Neuron (in vitro differentiated cells): ENCODE measurements around the gene RAB7A.
"Not testable (repeated sequence)": the region's sequence is repeated elsewhere in the genome, so short reads cannot be mapped to it uniquely, and the experiment has no call there.

Experiments used
- H2AFZ ChIP-seq: one replicate; pipeline ENCODE4 v1.6.1; 2013; ENCODE audit warnings: low read depth, mild to moderate bottlenecking, inconsistent platforms, low read length, moderate library complexity
- H3K27me3 ChIP-seq: one replicate; pipeline ENCODE4 v1.6.1; 2013; ENCODE audit warnings: low read length; ENCODE audit not compliant: insufficient read depth
- H3K36me3 ChIP-seq: one replicate; pipeline ENCODE4 v1.6.1; 2013; ENCODE audit warnings: low read length; ENCODE audit not compliant: insufficient read depth
- H3K4me1 ChIP-seq: one replicate; pipeline ENCODE4 v1.6.1; 2013; ENCODE audit warnings: low read length; ENCODE audit not compliant: insufficient read depth
- H3K4me3 ChIP-seq: 2 replicates; pipeline ENCODE4 v1.5.1; 2013; ENCODE audit warnings: mild to moderate bottlenecking, low read length, moderate library complexity
- H3K9me3 ChIP-seq: one replicate; pipeline ENCODE4 v1.6.1; 2013; ENCODE audit warnings: low read length

The RAB7A gene

DNA sequence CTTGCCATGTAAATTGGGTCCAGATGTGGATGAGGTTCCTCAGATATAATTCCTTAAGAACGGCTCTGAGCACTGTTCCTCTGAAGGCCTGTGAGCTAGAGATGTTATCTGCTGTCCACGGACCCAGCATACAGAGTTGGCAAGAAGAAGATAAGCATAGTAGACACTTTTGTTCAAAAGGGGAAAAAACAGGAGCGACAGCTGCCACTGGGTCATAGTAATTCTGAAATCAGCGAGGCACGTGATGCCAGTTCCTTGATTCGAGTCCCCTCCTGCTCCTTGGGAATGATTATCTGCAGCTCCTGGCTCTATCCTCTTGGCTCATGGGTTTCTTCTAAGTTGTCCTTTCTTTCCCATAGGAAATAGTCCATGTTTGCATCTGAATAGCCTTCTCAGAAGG, 2.5 kb upstream of the RAB7A start:
- H2AFZ ChIP-seq, result no peak overlapping the region
- peaks cover 15% of the 10 kb centered on the region for H3K4me1 ChIP-seq
- no peaks in the 10 kb centered on the region for H3K9me3 ChIP-seq
- peaks cover 2% of the 10 kb centered on the region for H3K27me3 ChIP-seq
- H3K36me3 ChIP-seq, result peaks cover 5% of the 10 kb centered on the region
- H3K4me3 ChIP-seq, result no peak overlapping the region

DNA sequence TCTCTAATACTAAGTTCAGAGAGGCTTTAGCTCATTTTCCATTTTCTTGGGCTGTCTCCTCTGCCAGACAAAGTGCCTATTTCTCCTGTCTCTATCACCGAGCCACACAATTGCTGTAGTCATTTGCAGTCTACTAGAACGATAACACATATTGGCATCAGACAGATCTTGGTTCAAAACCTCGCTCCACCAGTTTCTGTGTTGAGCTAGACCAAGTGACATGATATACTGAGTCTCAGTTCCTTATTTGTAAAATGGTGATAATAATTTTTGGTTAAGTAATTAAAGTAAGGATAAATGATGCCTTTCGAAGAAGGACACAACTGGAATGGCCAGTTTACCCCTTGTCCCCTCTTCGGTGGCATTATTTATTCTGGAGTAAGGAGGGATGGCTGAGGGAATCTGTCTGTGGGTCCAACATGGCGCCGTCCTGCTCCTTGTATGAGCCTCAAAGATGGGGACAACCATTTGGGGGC, 398 bp upstream of the RAB7A start:
- Histone ChIP-seq H3K9me3 (no peaks in the 10 kb centered on the region), H2AFZ (peak overlapping the region; percentile 81), H3K4me1 (peaks cover 15% of the 10 kb centered on the region), H3K36me3 (peaks cover 5% of the 10 kb centered on the region), H3K27me3 (no peaks in the 10 kb centered on the region), H3K4me3 (peak overlapping the region; percentile 83)

DNA sequence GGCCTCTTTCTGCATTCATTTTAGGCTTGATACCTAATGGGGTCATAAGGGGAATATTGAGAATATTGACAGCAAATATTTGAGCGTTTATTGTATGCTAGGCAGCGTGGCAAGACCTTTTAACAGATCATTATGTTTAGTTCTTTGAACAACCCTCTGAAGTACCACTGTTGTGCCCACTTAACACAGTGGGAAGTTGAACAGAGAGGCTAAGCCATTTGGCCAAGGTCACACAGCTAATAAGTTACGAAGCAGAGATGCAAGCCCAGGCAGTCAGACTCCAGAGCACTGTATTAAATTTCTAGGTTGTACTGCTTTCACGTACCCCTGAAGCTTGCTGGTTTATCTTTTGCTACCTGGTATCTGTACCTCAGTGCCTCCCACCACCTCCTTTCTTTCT, 1.1 kb downstream of the RAB7A start:
- H3K4me3 ChIP-seq, result peak overlapping the region; percentile 83
- H2AFZ ChIP-seq, result no peak overlapping the region
- peaks cover 5% of the 10 kb centered on the region for H3K36me3 ChIP-seq
- peaks cover 5% of the 10 kb centered on the region for H3K9me3 ChIP-seq
- H3K27me3 ChIP-seq, result no peaks in the 10 kb centered on the region
- peaks cover 15% of the 10 kb centered on the region for H3K4me1 ChIP-seq

DNA sequence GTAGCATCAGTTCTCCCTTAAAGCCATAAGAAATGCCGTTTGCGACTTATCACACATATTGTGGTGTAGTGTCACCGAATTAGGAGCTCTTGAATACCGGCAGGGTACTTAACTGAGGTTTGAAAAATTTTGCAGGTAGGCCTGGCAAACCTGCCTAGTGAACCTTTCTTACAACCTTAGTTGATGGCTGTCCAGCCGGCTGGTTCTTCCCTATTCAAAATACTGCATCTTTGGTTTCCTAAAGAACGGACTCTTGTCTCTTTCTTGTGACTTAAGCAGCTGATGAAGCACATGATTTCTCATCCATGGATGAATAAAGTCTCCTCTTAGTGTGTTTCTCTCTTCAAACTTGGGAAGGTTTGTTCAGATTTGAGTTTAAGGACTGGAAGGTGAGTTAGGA, 1.5 kb downstream of the RAB7A start:
- H3K4me3 ChIP-seq, result peak overlapping the region; percentile 83
- H3K36me3 ChIP-seq, result peaks cover 5% of the 10 kb centered on the region
- peaks cover 7% of the 10 kb centered on the region for H3K9me3 ChIP-seq
- H2AFZ ChIP-seq, result no peak overlapping the region
- H3K27me3 ChIP-seq, result no peaks in the 10 kb centered on the region
- peaks cover 15% of the 10 kb centered on the region for H3K4me1 ChIP-seq

DNA sequence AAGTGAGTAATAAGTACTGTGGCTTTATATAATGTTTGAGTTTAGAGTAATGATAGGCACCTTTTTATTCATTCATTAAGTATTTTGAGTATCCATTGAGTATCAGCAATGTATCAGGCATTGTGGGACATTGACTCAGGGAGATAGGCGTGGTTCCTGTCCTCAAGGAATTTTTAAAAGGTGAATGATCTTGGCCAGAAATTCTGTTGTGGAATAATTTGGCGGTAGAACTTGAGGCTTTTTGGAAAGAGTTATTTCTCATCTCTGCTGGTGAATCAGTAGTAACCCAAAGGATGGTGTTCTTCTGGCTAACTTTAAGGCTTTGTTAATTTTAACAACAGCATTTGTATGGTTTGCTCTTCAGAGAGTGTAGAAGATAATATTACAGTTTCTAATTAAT, 2.0 kb downstream of the RAB7A start:
- peaks cover 10% of the 10 kb centered on the region for H3K9me3 ChIP-seq
- no peaks in the 10 kb centered on the region for H3K27me3 ChIP-seq
- H3K4me1 ChIP-seq, result peaks cover 15% of the 10 kb centered on the region
- no peak overlapping the region for H2AFZ ChIP-seq
- H3K4me3 ChIP-seq, result peak overlapping the region; percentile 83
- peaks cover 5% of the 10 kb centered on the region for H3K36me3 ChIP-seq

DNA sequence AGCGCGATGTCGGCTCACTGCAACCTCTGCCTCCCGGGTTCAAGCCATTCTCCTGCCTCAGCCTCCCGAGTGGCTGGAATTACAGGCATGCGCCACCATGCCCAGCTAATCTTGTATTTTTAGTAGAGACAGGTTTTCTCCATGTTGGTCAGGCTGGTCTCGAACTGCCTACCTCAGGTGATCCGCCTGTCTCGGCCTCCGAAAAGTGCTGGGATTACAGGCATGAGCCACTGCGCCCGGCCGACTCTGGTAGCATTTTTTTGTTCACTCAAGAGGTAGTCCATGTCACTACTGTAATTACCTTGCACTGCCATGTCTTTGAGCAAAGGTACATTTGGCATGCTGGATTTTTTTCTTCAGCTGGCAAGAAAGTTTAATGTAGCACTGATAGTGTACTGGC, 2.5 kb downstream of the RAB7A start:
- not testable (repeated sequence) for H2AFZ ChIP-seq, H3K4me3 ChIP-seq, H3K27me3 ChIP-seq, H3K36me3 ChIP-seq
- Histone ChIP-seq H3K9me3 (peaks cover 10% of the 10 kb centered on the region), H3K4me1 (peaks cover 15% of the 10 kb centered on the region)

DNA sequence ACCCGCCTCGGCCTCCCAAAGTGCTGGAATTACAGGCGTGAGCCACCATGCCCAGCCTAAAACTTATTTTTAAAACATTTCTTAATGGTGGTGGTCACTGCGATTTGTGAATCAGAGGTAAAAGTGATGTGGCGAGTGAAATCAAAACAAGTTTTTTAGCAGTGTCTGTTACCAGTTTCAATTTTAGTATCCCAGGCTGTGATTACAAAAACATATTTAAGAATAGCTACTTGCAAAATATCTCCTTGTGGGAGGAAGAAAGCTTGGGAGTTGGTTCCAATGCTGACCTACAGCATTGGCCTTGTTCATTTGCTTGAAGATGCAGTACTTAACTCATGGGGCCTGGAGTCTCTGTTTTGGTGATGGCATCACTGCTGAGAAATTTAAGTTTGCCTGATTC, 4.5 kb downstream of the RAB7A start:
- H3K4me1 ChIP-seq, result peaks cover 14% of the 10 kb centered on the region
- peaks cover 10% of the 10 kb centered on the region for H3K9me3 ChIP-seq
- H3K4me3 ChIP-seq, result no peak overlapping the region
- H3K36me3 ChIP-seq, result peaks cover 5% of the 10 kb centered on the region
- H2AFZ ChIP-seq, result no peak overlapping the region
- no peaks in the 10 kb centered on the region for H3K27me3 ChIP-seq

DNA sequence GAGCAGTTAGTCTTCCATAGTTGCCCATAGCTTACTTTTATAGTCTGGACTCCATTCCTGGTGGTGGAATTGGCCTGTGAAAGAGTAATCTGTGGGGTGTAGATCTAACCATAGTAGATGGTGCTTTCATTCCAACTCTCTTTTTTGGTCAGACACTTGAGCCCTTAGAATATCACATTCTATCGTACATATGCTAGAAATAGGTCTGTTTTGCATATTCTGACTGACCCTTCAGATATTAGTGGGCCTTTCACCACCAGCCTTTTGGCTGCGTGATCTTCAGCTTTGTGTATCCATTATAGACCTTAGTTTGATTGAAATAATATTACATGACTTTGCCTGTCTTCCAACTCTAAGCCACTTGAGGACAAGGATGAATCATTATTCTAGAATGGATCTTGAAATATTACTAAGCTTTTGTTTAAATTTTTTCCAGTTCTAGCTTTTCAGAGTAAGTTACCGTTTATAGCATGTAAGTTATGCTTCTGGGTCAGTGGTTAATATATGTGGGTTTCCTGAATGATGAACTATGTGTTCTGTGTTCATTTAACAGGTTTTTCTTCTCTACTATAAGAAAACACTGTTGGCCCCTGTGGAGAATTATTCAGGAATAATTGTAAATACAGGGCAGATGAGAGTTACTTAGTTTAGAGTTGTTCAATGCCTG, 8.7 kb downstream of the RAB7A start:
- Histone ChIP-seq H3K27me3 (no peaks in the 10 kb centered on the region), H3K9me3 (peaks cover 16% of the 10 kb centered on the region), H3K4me3 (no peak overlapping the region), H2AFZ (no peak overlapping the region), H3K4me1 (no peaks in the 10 kb centered on the region), H3K36me3 (peaks cover 23% of the 10 kb centered on the region)

DNA sequence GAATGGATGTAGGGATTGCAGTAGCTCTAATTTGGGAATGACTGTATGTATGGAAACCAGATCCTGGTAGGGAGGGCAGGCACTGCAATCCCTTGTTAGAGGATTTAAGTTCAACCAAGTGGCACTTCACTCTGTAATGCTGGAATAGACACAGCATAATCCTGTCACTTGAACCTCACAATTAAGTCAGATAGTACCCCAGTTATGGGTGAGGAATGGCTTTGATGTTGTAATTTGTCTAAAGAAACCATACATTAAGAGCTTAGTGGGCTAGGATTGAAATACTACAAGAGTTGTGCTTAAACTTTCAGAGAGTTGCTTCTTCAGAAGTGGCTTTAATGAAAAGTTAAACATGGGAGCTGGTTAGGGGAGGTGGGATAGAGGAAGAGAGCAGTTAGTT, 9.3 kb downstream of the RAB7A start:
- Histone ChIP-seq H3K36me3 (peaks cover 23% of the 10 kb centered on the region), H3K4me1 (no peaks in the 10 kb centered on the region), H2AFZ (no peak overlapping the region), H3K4me3 (no peak overlapping the region), H3K9me3 (peaks cover 16% of the 10 kb centered on the region), H3K27me3 (no peaks in the 10 kb centered on the region)

DNA sequence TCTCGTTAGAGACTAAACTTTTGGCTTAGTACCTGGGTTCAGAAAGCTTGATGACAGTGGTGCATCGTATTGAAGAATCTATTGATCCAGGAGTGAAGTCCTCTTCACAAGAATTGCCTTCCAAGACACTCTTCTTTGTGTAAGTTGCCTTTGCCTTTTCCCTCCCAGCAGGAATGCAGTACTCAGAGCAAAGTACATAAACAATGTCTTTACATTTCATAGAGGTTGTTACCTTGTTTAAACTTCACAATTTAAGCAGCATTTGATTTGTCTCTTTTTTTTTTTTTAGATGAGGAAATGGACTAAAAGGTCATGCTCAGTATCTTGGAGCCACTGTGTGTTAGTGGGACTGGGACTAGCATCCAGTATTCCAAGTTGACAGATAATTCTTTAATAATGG, 9.9 kb downstream of the RAB7A start:
- Histone ChIP-seq H3K4me3 (no peak overlapping the region), H3K36me3 (peaks cover 23% of the 10 kb centered on the region), H3K9me3 (peaks cover 13% of the 10 kb centered on the region), H3K27me3 (no peaks in the 10 kb centered on the region), H2AFZ (no peak overlapping the region), H3K4me1 (no peaks in the 10 kb centered on the region)

DNA sequence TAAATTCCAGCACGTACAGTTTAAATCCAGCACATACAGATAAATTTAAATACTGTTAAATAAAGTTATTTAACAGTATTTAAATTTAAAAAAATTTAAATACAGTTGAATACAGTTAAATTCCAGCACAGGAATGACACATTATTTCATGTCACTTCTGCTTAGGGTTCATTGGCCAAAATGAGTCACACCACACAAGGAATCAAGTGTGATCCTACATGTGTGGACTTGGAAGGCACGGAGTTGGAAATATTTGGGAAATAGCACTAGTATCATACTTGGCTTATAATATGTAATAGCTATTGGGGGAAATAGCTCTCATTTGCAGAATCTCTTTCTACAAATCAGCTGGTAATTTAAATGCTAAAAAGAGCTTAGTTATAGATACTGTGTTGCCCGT, 10.6 kb downstream of the RAB7A start:
- no peak overlapping the region for H3K4me3 ChIP-seq
- peaks cover 28% of the 10 kb centered on the region for H3K36me3 ChIP-seq

DNA sequence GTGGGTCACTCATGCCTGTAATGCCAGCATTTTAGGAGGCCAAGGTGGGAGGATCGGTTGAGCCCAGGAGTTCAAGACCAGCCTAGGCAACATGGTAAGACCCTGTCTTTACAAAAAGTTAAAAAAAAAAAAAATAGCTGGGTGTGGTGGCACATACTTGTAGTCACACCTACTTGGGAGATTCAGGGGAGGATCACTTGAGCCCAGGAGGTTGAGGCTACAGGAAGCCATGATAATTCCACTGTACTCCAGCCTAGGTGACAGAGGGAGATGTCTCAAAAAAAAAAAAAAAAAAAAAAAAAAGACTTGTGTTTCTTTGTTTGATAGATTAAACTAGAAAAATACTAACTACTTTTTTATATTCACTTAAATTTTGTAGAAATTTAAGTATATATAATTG, 14.6 kb downstream of the RAB7A start:
- Histone ChIP-seq H3K9me3 (peaks cover 27% of the 10 kb centered on the region), H3K27me3 (no peaks in the 10 kb centered on the region), H3K4me1 (no peaks in the 10 kb centered on the region), H2AFZ (no peak overlapping the region), H3K36me3 (peaks cover 47% of the 10 kb centered on the region), H3K4me3 (no peak overlapping the region)

More for the DNA sequence above, 10.6 kb downstream of the RAB7A start:
- Histone ChIP-seq H3K27me3 (no peaks in the 10 kb centered on the region), H3K9me3 (peaks cover 13% of the 10 kb centered on the region), H2AFZ (no peak overlapping the region), H3K4me1 (no peaks in the 10 kb centered on the region)

DNA sequence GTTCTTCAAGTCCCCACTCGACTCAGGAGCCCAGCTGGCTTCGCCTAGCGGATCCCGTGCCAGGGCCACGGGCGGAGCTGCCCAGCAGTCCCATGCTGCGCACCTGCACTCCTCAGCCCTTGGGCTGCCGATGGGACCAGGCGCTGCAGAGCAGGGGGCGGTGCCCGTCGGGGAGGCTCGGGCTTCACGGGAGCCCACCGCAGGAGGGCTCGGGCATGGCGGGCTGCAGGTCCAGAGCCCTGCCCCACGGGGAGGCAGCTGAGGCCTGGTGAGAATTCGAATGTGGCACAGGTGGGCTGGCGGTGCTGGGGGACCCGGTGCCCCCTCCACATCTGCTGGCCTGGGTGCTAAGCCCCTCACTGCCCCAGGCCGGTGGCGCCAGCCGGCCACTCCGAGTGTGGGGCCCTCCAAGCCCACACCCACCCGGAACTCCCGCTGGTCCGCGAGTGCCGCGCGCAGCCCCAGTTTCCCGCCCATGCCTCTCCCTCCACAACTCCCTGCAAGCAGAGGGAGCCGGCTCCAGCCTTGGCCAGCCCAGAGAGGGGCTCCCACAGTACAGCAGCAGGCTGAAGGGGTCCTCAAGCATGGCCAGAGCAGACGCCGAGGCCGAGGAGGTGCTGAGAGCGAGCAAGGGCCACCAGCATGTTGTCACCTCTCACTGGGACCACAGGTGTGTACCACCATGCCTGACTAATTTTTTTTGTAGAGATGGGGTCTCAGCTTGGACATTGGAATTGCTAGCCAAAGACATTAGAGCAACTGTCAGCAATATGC, 17.0 kb downstream of the RAB7A start:
- Histone ChIP-seq H3K4me1 (no peaks in the 10 kb centered on the region), H3K4me3 (no peak overlapping the region), H3K9me3 (peaks cover 30% of the 10 kb centered on the region), H3K27me3 (no peaks in the 10 kb centered on the region), H2AFZ (no peak overlapping the region), H3K36me3 (peaks cover 35% of the 10 kb centered on the region)
